Spinal cord (tissue), 10 donors: Measurements from ENCODE around the gene CSNK1A1. TPM values are rescaled to one million over a fixed set of nuclear protein-coding genes. Genes with fewer than 3 reads are reported as not detected.
"Not testable (repeated sequence)": the region's sequence is repeated elsewhere in the genome, so short reads cannot be mapped to it uniquely, and the experiment has no call there.

Source experiments
- DNase-seq, 6 donors: peaks; one replicate each; pipeline versions ENCODE4 v3.0.0 to v3.0.0-alpha.2; 2013 to 2015; ENCODE audit warnings: low spot score in 6 of 6, low read depth in 4 of 6
- H3K27ac ChIP-seq: one replicate; pipeline ENCODE4 v1.5.1; 2013; ENCODE audit warnings: low read depth, low read length, control low read depth
- H3K27me3 ChIP-seq: one replicate; pipeline ENCODE4 v1.6.1; 2013; ENCODE audit warnings: low read length; ENCODE audit not compliant: control insufficient read depth, insufficient read depth
- H3K36me3 ChIP-seq: one replicate; pipeline ENCODE4 v1.6.1; 2013; ENCODE audit warnings: low read length; ENCODE audit not compliant: control insufficient read depth, insufficient read depth
- H3K4me1 ChIP-seq: one replicate; pipeline ENCODE4 v1.6.1; 2013; ENCODE audit warnings: low read length; ENCODE audit not compliant: control insufficient read depth, insufficient read depth
- H3K4me3 ChIP-seq: one replicate; pipeline ENCODE4 v1.5.1; 2013; ENCODE audit warnings: low read depth, low read length, control low read depth
- H3K9me3 ChIP-seq: one replicate; pipeline ENCODE4 v1.6.1; 2013; ENCODE audit warnings: low read length; ENCODE audit not compliant: control insufficient read depth, insufficient read depth
- WGBS: methylation state at CpG from one replicate; pipeline ENCODE4 v1.1.5; 2013; ENCODE audit warnings: missing lambda C conversion rate; ENCODE audit not compliant: insufficient coverage; 5-methylcytosine and 5-hydroxymethylcytosine counted together
- long read RNA-seq, 4 donors: transcript quantifications; one replicate each; lab custom pipeline, GENCODE V29; 2026
- polyA plus RNA-seq, 2 donors: library from polyadenylated mRNA; unstranded; fragments of 120-200 nt; gene quantifications; one replicate each; pipeline ENCODE4 v1.2.1, GENCODE V29; 2013; ENCODE audit not compliant: insufficient read length in 2 of 2
- total RNA-seq, 2 donors: library from RNA; depleted of rRNA in 1 of 2; stranded (reverse); fragments of 120-200 nt in 1 of 2; fragments of >200 nt in 1 of 2; gene quantifications; one replicate each; pipeline versions ENCODE4 v1.2.3 to v1.2.4, GENCODE V29; 2013 to 2014
- donor health status: healthy.

CSNK1A1 gene
- 100 to 1,000 TPM; 263 to 310 TPM for total RNA-seq
- polyA plus RNA-seq = 100 to 1,000 TPM; 145 to 190 TPM
- long read RNA-seq, donor 1, full-length matches to known transcripts = 22 of 31 reads
- long read RNA-seq, donor 1, partial matches to known transcripts = 9 of 31 reads
- long read RNA-seq, donor 1, other reads (novel, unspliced or antisense) = 0 of 31 reads
- long read RNA-seq, donor 2, full-length matches to known transcripts = 8 of 8 reads
- long read RNA-seq, donor 2, partial matches to known transcripts = 0 of 8 reads
- long read RNA-seq, donor 2, other reads (novel, unspliced or antisense) = 0 of 8 reads
- long read RNA-seq, donor 3, full-length matches to known transcripts = 17 of 36 reads
- long read RNA-seq, donor 3, partial matches to known transcripts = 19 of 36 reads
- long read RNA-seq, donor 3, other reads (novel, unspliced or antisense) = 0 of 36 reads
- long read RNA-seq, donor 4, full-length matches to known transcripts = 26 of 77 reads
- long read RNA-seq, donor 4, partial matches to known transcripts = 51 of 77 reads
- long read RNA-seq, donor 4, other reads (novel, unspliced or antisense) = 0 of 77 reads

DNA sequence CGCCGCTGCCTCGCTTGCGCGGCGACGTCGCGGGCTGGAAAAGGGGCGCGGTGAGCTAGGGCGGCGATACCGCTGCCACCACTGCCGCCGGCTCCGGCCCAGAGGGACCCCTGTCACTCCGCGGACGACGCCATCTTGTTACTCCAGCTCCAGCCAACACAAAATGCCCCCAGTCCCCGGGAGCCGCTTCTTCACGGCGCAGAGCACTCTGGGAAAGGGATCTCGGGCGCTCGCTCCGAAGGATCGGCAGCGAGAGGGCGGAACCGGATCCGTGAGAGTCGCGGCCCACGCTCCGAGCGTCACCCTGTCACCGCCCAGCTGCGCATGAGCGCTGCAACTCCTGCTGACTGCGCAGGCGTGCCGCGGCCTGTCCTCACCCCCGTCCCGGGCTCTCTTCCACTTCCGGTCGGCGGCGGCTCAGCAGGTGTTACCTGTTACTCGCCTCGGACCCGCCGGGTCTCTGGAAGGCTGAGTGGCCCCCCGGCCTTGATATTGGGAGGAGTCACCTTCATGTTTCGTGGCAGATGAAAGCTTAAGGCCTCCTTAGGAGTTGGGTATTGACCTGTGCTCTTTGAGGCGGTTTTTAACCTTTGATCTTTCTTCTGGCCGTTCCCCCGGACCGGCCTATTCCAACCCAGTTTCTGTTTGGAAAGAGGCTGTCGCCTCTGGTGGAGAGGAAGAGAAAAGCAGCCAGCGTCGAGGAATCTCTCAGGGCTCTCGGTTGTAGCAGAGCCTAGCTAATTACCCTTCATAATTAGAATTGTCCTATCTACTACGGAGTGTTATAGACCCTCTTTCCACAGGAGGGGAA, at the start of gene CSNK1A1:
CSNK1A1 (minus strand) TSS at position 213 of the 811 bp plus-strand sequence. CDS start 475 bp downstream, outside the sequence.
- peak; percentile 96 to 99 (median 98) for DNase-seq
- Histone ChIP-seq H3K4me1 (peaks cover 15% of the 10 kb centered on the region), H3K9me3 (no peaks in the 10 kb centered on the region), H3K27ac (peak within 1 kb of the TSS; percentile 97), H3K4me3 (peak within 1 kb of the TSS; percentile 95), H3K36me3 (peaks cover 7% of the 10 kb centered on the region), H3K27me3 (no peaks in the 10 kb centered on the region)
- WGBS = under 1% methylated on average over 61 of the region's 67 CpGs

GRCh38 chr5:149600932-149601331, 49.7 kb upstream of the CSNK1A1 start:
- Histone ChIP-seq H3K27ac (no peak overlapping the region), H3K9me3 (no peaks in the 10 kb centered on the region), H3K36me3 (no peaks in the 10 kb centered on the region), H3K4me1 (no peaks in the 10 kb centered on the region), H3K4me3 (no peak overlapping the region), H3K27me3 (no peaks in the 10 kb centered on the region)
- WGBS = 89% methylated on average over 2 of the region's 3 CpGs
- no peak for DNase-seq

- H3K4me3 ChIP-seq = no peak overlapping the region
- H3K9me3 ChIP-seq = no peaks in the 10 kb centered on the region
- H3K4me1 ChIP-seq = no peaks in the 10 kb centered on the region
- no peaks in the 10 kb centered on the region for H3K36me3 ChIP-seq
- WGBS = 100% methylated on average over 1 of the region's 4 CpGs
- no peaks in the 10 kb centered on the region for H3K27me3 ChIP-seq
- no peak for DNase-seq
- no peak overlapping the region for H3K27ac ChIP-seq
Measured at GRCh38 chr5:149599375-149599774, 48.1 kb upstream of the CSNK1A1 start.

- 52% methylated on average over 3 of the region's 3 CpGs for WGBS
- no peak for DNase-seq
- Histone ChIP-seq H3K4me3 (no peak overlapping the region), H3K9me3 (no peaks in the 10 kb centered on the region), H3K27me3 (no peaks in the 10 kb centered on the region), H3K4me1 (no peaks in the 10 kb centered on the region), H3K27ac (no peak overlapping the region), H3K36me3 (no peaks in the 10 kb centered on the region)
Measured at GRCh38 chr5:149598966-149599365, 47.7 kb upstream of the CSNK1A1 start.

- H3K4me3 ChIP-seq, H3K27me3 ChIP-seq, H3K4me1 ChIP-seq, DNase-seq, H3K36me3 ChIP-seq, H3K9me3 ChIP-seq, H3K27ac ChIP-seq: not testable (repeated sequence)
- 93% methylated on average over 2 of the region's 2 CpGs for WGBS
Measured at GRCh38 chr5:149598234-149598633, 47.0 kb upstream of the CSNK1A1 start.

GRCh38 chr5:149597618-149598017, 46.4 kb upstream of the CSNK1A1 start:
- Histone ChIP-seq H3K27me3 (no peaks in the 10 kb centered on the region), H3K27ac (no peak overlapping the region), H3K4me3 (no peak overlapping the region), H3K36me3 (no peaks in the 10 kb centered on the region), H3K9me3 (no peaks in the 10 kb centered on the region), H3K4me1 (no peaks in the 10 kb centered on the region)
- no peak for DNase-seq
- 92% methylated on average over 7 of the region's 7 CpGs for WGBS

GRCh38 chr5:149596712-149597111, 45.5 kb upstream of the CSNK1A1 start:
- no peaks in the 10 kb centered on the region for H3K4me1 ChIP-seq
- peak overlapping the region; percentile 42 for H3K27ac ChIP-seq
- no peak for DNase-seq
- H3K36me3 ChIP-seq = no peaks in the 10 kb centered on the region
- H3K27me3 ChIP-seq = no peaks in the 10 kb centered on the region
- H3K9me3 ChIP-seq = no peaks in the 10 kb centered on the region
- H3K4me3 ChIP-seq = no peak overlapping the region
- 83% methylated on average over 1 of the region's 2 CpGs for WGBS

GRCh38 chr5:149595105-149595504, 43.9 kb upstream of the CSNK1A1 start:
- H3K27ac ChIP-seq = peak overlapping the region; percentile 18
- H3K27me3 ChIP-seq, H3K9me3 ChIP-seq, H3K4me1 ChIP-seq, H3K4me3 ChIP-seq, DNase-seq, H3K36me3 ChIP-seq: not testable (repeated sequence)
- 86% methylated on average over 1 of the region's 3 CpGs for WGBS

- H3K4me1 ChIP-seq = no peaks in the 10 kb centered on the region
- H3K27ac ChIP-seq = no peak overlapping the region
- no peak overlapping the region for H3K4me3 ChIP-seq
- no peaks in the 10 kb centered on the region for H3K36me3 ChIP-seq
- no peaks in the 10 kb centered on the region for H3K9me3 ChIP-seq
- H3K27me3 ChIP-seq = no peaks in the 10 kb centered on the region
- DNase-seq = peak in 1 of 6 donors; percentile 32
- 88% methylated on average over 1 of the region's 5 CpGs for WGBS
Measured at GRCh38 chr5:149594206-149594895, 43.1 kb upstream of the CSNK1A1 start.
